Stimulated activated CD4-positive, alpha-beta T cell treated with anti-CD3 and anti-CD28 coated beads, Interleukin-1b, Interleukin-23, amount 100 ng/mL, for 24 hours (primary cell): ENCODE measurements around the gene HES3.
"Not testable (repeated sequence)": the region's sequence is repeated elsewhere in the genome, so short reads cannot be mapped to it uniquely, and the experiment has no call there.

Experiments used
- DNase-seq, 4 experiments: peaks; one replicate each; pipeline ENCODE4 v3.0.0-alpha.2; 2020; ENCODE audit warnings: low read depth in 4 of 4, low spot score in 1 of 4

The HES3 gene

DNA sequence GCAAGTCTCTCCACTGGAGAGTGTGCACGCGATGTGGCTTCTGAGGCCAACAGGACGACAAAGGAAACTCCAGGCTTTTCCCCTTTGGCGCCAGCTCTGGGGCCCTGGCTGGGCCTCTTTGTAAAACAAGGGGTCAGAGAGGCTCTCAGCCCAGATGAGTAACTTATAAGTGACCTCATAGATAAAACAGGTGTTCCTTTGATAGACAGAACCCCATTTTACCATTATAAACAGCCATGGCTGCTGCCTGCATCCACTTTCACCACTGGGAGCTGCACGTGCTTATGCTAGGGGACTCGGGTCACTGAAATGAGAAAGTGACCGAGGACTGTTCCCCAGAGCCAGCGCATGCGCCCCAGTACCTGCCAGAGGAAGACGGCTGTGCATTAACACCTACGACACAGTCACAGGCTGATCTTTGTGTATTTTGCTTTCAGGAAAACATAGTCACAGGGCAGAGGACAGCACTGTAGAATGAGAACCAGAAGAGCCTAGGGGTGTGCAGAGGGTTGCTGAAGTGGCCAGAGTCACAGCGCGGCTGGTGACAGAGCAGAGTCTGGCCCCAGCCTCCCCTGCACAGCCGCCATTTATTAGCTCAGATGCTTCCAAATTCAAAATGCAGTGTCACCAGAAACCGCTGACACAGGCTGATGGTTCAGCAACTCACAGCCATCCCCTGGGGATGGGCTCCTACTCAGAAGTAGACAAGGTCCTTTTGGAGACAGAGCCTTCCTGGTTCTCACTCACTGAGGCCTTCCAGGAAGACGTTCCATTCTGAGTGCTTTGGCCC lies 25.4 kb upstream of the HES3 start:
- no peak for DNase-seq

DNA sequence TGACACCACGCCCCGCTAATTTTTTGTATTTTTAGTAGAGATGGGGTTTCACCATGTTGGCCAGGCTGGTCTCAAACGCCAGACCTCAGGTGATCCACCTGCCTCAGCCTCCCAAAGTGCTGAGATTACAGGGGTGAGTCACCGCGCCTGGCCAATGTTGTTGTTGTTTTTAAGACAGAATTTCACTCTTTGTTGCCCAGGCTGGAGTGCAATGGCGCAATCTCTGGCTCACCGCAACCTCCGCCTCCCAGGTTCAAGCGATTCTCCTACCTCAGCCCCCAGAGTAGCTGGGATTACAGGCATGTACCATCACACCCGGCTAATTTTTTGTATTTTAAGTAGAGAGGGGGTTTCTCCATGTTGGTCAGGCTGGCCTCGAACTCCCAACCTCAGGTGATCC lies 24.3 kb upstream of the HES3 start:
- not testable (repeated sequence) for DNase-seq

DNA sequence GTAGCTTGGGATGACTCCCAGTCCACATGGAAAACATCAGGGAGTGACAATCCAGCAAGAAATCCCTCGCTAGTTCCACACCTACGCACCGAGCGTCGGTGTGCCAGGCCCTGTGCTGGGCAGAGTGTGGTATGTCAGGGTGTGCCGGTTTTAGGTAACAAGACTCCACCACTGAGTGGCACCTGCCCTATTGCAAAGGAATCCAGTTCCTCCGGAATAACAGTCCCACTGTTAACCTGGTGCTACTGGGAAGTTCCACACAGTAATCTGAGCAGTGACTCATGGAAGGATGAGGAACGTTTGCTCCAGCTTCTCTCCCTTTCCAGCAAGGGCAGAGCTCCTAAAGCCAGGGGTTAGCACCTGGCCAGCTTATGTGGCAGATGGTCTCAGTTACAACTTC lies 23.7 kb upstream of the HES3 start:
- no peak for DNase-seq

DNA sequence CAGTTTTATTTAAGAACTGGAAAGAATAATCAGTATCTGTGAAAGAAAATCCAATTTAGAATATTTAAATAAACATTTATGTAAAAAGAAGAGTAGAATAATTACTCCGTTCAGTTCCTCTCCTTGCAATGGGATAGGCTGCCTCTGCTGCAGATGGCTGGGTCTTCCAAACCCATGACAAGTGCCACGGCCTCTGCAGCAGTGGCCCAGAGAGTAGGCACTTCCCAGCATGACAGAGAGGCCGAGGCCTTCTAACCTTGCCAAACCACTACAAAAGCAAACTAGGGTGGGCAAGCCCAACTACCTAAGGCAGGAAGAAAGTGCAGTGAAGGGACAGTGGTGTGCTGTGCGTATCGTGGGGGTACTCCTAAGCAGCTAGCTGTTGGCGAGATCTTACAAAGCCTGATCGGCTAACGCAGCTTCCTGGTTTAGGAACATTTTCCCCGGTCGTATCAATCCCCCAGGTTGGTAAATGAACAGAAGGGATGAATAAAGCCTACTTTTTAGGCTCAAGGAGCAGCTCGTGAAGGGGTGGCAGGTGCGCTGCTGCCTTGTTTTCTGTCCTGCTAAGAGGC lies 22.7 kb upstream of the HES3 start:
- DNase-seq = no peak

DNA sequence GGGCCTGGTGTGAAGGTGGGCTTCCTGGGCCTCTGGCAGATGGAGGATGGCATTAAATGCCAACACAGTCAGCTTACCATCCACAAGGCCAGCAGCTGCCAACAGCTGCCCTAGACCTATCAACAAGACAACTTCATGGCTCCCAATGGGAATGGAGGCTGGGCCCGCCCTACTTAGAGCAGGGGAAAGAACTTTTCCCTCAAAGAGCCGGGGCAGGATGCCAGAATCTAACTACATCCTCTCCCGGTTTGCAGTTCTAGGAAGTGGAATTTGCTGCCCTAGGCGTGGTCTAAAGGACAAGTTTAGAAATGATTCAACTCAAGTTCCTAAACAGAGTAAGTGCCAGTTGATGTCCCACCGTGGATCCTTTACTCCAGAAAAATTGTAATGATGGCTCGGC lies 21.3 kb upstream of the HES3 start:
- DNase-seq = no peak

DNA sequence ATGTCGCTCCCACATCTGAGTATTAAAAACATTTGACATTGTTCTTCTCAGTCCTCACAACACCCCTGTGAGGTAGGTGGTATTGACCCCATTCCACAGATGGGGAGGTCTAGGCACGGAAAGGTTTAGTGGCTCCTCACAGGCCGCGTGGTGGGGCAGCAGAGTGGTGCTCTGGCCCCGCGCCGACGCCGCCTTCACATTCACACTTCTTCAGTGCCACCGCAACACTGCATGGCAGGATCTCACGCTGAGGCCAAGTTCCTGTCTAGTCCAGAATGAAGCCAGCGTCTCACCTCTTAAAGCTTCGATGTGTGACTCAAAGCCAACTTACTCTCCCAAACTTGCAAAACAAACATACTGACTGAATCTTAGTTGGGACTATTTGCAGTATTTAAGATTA lies 20.4 kb upstream of the HES3 start:
- no peak for DNase-seq

DNA sequence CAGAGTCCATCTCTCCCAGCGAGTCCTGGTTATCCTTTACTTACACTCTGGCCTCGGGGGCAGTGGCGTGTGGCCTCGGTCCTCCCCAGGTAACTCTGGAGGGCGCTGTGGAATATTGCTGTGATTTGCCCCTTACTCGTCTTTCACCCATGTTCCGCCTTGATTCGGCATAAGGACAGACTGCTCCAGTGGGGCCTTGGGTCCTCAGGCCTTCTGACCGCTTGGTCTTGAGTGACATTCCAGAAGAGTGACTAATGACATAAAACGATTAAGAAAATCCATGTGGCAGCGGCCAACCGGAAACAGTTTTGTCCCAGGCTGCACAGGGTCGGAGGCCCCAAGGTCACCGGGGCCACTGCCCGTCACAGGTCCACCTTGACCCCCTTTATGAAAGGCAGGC lies 19.3 kb upstream of the HES3 start:
- DNase-seq = no peak

DNA sequence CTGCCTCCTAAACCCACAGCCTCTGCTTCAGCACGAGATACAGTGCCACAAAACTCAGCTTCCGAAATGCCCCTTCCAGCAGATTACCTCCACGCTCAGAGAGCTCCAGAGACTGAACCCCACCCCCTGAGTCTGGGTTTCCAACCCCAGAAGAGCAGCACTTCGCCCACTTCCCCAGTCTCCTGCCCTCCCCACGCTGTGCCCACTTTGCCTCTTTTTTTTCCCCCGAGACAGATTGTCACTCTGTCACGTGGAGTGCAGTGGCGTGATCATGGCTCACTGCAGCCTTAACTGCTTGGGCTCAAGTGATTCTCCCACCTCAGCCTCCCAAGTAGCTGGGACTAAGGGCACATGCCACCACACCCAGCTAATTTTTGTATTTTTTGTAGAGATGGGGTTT lies 18.3 kb upstream of the HES3 start:
- DNase-seq = no peak

DNA sequence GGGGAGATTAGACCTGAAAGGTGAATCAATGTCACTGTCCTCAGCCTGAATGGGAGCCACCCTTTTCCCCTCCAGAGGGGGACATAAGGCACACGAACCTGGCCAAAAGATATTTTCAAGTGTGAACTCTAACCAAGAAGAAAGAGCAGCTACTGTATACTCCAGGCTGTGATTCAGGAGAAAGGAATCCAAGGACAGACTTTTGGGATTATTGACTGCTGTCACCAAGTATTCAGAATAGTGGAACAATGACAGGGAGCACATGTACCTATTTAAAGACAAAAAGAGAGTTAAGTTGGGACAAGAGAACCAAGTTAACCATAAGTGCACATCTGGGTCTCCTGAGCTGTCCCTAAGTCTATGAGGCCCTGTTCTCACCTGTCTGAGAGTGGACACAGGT lies 10.6 kb upstream of the HES3 start:
- no peak for DNase-seq

DNA sequence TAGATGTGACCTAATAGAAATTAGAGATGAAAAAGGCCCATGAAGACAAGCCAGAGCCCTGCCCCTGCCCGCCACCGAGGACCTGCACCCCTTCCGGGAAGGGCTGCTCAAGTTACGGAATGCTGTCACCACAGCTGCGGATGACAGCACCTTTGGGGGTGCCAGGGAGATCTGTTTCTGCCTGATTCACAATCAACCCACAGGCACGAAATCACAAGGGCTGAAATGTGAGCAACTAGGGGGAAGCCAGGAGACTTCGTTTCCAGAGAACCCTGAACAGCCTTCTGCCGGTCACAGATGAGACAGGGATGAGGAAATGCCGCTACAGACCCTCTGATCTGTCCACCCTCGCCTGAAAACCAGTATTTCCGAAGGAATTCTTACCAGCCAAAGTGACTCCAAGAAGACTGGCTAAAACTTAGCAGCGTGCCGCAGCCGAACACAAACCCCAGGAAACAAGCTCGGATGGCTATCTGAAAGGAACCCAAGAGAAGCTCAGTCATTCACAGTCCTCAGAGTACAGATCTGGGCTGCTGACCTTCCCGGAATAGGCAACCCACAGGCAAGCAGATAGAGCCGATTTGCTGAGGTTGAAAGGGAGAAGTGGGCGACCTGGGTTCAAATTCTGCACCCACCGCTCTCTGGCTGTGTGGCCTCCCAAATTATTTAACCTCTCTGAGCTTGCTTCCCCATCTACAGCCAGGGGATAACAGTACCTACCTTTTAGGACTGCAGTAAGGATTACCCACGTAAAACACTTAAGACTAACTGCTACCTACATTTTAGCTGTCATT lies 9.3 kb upstream of the HES3 start:
- no peak for DNase-seq

DNA sequence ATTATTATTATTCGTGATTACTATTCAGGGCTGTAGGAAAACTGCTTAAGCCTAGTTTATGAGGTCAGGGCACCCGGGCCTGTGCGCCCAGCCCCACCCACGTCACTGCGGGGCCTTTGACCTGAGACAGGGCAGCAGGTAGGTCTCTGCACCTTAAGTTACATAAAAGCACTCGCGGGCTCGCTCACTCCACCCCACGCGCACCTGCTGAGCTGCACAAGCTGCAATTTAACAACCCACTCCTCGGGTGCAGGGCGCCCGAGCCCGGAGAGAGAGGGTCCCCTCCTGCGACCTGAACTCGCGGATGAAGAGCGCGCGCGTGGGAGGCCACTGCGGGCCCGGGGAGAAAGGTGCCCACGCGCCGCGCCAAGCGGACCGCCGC lies 8.7 kb upstream of the HES3 start:
- DNase-seq = no peak

DNA sequence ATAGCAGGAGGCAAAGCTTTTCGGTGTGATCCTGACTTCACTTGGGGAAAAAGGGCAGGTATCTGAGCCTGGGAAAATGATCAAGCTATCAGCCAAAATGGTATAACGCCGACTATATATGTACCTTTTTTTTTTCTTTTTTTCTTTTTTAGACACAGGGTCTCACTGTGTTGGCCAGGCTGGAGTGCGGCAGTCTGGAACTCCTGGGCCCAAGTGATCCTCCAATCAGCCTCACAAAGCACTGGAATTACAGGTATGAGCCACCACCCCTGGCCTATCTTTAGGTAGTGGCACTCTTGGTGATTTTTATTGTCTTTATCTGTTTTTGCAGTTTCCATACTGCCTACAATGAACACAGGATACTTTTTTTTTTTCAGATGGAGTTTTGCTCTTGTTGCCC lies 6.9 kb upstream of the HES3 start:
- DNase-seq = no peak

DNA sequence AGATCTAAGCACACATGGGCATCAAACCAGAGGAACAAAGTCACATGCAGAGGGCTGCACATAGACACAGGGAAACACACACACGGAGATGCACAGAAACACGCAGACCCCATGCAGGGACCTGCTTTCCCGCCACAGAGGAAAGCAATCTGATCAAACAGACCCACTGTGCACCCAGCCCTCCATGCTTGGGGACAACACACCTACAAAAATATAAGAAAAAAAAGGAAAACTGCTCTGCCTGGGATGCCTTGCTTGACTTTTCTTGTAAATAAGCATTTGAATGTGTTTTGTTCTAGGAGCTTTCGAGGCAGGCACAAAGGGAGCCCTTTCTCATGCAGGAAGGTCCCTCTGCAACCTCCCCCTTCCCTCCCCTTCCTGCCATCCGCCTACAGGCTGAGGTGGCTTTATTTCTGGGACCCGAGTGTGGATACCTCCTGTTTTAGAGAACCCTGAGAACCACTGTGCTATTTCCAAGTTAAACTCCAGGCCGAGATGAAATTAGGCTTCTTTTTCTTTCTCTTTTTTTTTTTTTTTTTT lies 4.7 kb upstream of the HES3 start:
- no peak for DNase-seq

DNA sequence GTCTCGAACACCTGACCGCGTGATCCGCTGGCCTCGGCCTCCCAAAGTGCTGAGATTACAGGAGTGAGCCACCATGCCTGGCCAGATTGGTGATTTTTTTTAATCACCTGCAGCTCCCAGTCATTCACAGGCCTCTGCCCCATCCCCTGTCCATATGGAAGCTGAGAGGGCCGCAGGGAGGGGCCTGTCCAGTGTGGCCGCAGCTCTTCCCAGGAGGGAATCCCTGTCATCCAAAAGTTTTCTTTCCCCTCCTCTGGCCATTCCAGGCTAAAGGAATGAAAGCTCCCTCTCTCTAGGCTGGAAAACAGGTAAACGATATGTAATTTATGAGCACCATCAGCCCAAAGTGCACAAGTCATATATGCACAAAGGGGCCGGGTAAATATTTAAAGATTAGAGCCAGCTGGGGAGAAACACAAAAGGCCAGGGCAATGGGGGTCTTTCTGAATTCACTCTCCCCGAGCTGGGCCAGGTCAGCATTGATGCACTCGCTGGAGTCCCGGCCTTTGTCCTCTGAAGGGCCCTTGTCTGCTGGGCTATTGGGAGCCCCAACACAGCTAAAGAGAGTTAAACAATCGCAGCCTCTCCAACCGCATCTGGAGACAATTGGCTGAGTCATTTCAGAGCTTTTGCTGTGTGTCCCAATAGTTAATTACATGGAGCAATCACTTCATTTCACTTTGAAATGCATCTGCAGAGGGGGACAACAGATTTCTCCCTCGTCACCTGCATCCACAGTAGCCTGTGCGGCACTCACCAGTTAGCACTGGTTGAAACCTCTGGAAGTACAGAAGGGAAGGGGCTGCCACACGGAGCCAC lies 3.8 kb upstream of the HES3 start:
- DNase-seq = no peak

DNA sequence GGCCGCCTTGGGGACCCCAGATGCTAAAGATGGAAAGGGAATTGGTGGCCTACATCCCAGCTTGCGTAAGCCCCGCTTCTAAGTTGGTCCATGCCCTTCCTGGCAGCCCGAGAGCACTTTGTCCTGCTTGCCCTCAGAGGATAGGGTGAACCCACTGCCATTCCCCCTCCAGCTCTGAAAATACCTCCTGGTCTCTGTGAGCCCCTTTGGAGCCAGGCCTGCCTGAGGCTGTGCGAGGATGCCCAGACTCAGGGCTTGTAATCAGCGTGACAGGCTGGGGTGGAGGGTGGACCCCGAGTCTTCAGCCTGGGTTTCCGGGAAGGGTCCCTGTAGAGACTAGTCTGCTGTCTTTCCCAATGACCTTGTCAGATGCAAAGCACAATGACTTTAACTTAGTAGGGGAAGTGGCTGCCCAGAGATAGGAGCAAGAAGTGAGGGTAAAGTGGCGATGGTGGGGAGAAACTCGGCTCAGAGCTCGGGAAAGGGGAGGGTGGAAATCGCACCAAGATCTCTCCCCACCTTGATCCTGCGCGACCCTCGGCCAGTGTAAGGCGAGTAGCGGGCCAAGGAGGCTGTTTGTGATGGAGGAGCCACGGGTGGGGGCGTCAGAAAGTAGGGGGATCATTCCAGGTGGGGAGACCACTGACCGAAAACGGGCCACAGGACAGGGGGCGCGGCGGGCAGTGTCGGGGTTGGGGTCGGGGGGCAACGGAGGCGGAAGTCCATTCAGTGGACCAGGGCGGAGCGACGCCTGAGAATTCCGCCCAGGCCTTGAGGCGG lies 2.7 kb upstream of the HES3 start:
- no peak for DNase-seq

DNA sequence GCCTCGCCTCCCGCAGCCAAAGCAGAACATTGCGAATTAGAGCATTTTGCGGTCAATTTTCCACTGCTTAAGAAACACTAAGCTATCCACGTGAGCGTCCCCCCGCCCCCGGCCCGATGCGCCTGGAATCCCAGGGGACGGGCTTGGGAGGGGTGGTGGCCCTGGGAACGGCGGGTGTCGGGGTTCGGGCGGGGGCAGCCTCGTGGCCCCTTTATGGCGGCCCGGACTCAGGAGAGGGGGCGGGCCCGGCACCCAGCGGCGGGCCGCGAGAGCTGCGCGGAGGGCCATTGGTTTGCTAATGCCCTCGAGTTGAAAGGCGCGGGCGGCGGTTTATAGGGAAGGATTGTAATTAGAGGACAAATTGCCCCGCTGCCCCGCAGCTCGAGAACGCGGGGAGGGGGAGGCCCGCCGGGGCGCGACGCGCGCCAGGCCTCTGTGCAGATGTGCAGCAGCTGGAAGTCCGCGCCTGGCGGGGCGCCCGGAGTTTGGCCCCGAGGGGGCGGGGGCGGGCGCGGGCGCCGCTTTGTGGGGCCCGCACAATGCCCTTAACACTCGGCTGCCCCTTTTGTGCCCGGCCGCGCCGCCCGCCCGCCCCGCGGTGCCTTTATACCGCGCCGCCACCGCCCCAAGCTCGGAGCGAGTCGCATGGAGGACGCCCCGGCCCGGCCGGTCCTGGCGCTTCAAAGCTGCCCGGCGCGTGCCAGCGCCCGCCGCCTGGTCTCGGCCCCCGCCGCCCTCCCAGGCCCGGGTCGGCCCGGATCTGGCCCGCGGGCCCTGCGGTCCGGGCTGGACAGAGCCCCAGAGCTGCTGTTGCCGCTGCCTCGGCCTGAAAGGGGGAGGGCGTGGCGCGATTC lies 1.9 kb upstream of the HES3 start:
- DNase-seq = no peak

DNA sequence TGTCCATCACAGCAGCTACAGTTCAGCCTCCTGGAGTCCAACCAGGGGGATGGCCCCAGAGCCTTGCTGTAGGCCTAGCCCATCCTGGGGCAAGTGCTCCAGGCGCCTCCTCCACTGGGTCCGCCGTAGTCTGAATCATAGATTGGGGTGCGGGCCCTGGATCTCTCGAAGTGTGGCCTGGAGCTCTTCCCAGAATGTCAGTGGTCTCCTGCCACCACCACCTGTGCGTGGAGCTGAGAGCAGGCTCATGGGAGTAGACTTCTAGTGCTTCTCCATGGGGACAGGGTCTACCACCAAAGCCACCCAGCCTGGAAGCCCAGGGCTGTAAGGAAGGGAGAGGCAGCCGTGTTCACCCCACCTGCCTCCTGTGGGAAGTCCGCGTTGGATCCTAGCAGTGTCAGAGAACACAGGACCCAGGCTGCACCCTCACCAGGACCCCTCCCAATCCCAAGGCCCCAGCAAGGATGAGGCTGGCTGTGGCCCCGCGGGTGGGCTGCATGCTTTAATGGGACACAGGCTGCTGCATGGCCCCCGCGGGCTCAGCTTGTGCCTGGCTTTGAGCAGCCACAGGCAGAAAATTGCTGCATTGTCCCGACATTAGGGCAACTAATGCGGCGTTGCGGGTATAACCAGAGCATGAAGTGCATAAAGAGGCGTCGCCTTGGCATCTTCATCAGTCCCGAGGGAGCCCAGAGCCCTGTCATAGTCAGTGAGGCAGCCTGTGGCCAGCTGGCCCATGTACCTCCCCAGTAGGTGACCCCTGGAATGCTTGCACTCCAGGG lies 735 bp upstream of the HES3 start:
- DNase-seq = no peak

DNA sequence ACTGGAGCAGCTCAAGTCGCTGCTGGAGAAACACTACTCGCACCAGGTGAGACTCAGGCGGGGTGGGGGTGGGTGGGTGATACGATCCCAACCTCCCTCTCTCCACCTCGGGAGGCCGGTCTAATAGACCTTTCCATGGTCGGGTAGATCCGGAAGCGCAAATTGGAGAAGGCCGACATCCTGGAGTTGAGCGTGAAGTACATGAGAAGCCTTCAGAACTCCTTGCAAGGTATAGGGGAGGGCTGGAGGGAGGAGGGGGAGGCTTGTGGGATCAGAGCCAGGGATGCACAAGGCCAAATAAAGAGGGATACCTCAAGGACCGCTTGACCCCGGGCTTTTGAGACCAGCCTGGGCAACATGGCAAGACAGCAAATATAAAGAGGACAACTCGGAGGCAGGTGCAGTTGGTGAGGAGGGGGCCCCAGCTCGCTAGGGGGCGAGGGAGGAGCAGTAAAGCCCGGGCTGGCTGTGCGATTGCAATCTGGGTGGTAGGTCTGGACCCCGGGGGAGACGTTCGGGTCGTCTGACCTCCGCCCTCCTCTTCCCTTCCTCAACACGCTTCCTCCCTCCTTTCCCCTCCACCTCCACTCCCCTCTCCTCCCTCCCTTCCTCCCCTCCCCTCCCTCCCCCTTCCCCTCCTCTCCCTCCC lies 546 bp downstream of the HES3 start:
- no peak for DNase-seq
